ENCODE results near the gene IL1RN.
"Not testable (repeated sequence)": the region's sequence is repeated elsewhere in the genome, so short reads cannot be mapped to it uniquely, and the experiment has no call there.

IL1RN gene

GRCh38 chr2:113126845-113127645, at the start of gene IL1RN:
IL1RN (plus strand) TSS chr2:113127598; CDS start chr2:113127625, 27 bp downstream.
- no peak for DNase-seq (ENCODE audit: low spot score)

GRCh38 chr2:113077921-113078320, 49.5 kb upstream of the IL1RN start:
- DNase-seq (ENCODE audit: low spot score), result no peak

- peak; percentile 38 for DNase-seq (ENCODE audit: low spot score)
These were observed 49.0 kb upstream of the IL1RN start for GRCh38 chr2:113078350-113078839.

GRCh38 chr2:113079131-113079530, 48.3 kb upstream of the IL1RN start:
- DNase-seq (ENCODE audit: low spot score), result no peak

- peak; percentile 25 for DNase-seq (ENCODE audit: low spot score)
These were observed 47.3 kb upstream of the IL1RN start for GRCh38 chr2:113080134-113080533.

- DNase-seq (ENCODE audit: low spot score), result no peak
These were observed 45.7 kb upstream of the IL1RN start for GRCh38 chr2:113081488-113082210.

GRCh38 chr2:113083296-113083695, 44.1 kb upstream of the IL1RN start:
- DNase-seq (ENCODE audit: low spot score), result peak; percentile 13

- peak; percentile 28 for DNase-seq (ENCODE audit: low spot score)
These were observed 43.0 kb upstream of the IL1RN start for GRCh38 chr2:113084249-113085000.

GRCh38 chr2:113085542-113085941, 41.9 kb upstream of the IL1RN start:
- DNase-seq (ENCODE audit: low spot score), result no peak

GRCh38 chr2:113088213-113088992, 39.0 kb upstream of the IL1RN start:
- no peak for DNase-seq (ENCODE audit: low spot score)

- DNase-seq (ENCODE audit: low spot score), result no peak
These were observed 37.5 kb upstream of the IL1RN start for GRCh38 chr2:113089916-113090315.

GRCh38 chr2:113091231-113091896, 36.0 kb upstream of the IL1RN start:
- DNase-seq (ENCODE audit: low spot score), result no peak

- DNase-seq (ENCODE audit: low spot score), result no peak
These were observed 34.4 kb upstream of the IL1RN start for GRCh38 chr2:113092864-113093612.

- DNase-seq (ENCODE audit: low spot score), result no peak
These were observed 33.8 kb upstream of the IL1RN start for GRCh38 chr2:113093613-113093977.

- not testable (repeated sequence) for DNase-seq (ENCODE audit: low spot score)
These were observed 31.1 kb upstream of the IL1RN start for GRCh38 chr2:113096306-113096705.

GRCh38 chr2:113096842-113097618, 30.4 kb upstream of the IL1RN start:
- DNase-seq (ENCODE audit: low spot score), result not testable (repeated sequence)

GRCh38 chr2:113098041-113098440, 29.4 kb upstream of the IL1RN start:
- DNase-seq (ENCODE audit: low spot score), result no peak

GRCh38 chr2:113098532-113098931, 28.9 kb upstream of the IL1RN start:
- no peak for DNase-seq (ENCODE audit: low spot score)

GRCh38 chr2:113102133-113102532, 25.3 kb upstream of the IL1RN start:
- no peak for DNase-seq (ENCODE audit: low spot score)

- DNase-seq (ENCODE audit: low spot score), result no peak
These were observed 24.1 kb upstream of the IL1RN start for GRCh38 chr2:113103277-113103676.
